ENCODE results near the gene NOS2. TPM values are rescaled to one million over a fixed set of nuclear protein-coding genes. Genes with fewer than 3 reads are reported as not detected.
"Not testable (repeated sequence)": the region's sequence is repeated elsewhere in the genome, so short reads cannot be mapped to it uniquely, and the experiment has no call there.

NOS2 gene
- total RNA-seq, 1 experiment from 2014 or later = not detected

- intact Hi-C loops (cut with micrococcal nuclease; ENCODE audit: unreplicated experiment) = no loop called here
- Mint-ChIP-seq H3K4me1 (ENCODE audit: low read depth, unreplicated experiment) (no peaks in the 10 kb centered on the region), H3K9me3 (ENCODE audit: low read depth, unreplicated experiment) (no peaks in the 10 kb centered on the region), H3K4me3 (ENCODE audit: low read depth, unreplicated experiment) (no peak overlapping the region), H3K36me3 (ENCODE audit: insufficient read depth, unreplicated experiment) (no peaks in the 10 kb centered on the region), H3K27ac (ENCODE audit: unreplicated experiment) (no peak overlapping the region), H3K27me3 (ENCODE audit: unreplicated experiment) (peaks cover 62% of the 10 kb centered on the region)
- no peak for DNase-seq
- no TSS peak for BruUV-seq (replicated peaks)
- CTCF ChIA-PET = no interaction called here
- no peak for TF ChIP-seq CTCF (IDR thresholded peaks at IDR 0.05; ENCODE audit: unreplicated experiment)
Measured at GRCh38 chr17:27762527-27763305, 37.6 kb downstream of the NOS2 start.

GRCh38 chr17:27760931-27761330 is 39.4 kb downstream of the NOS2 start:
- H3K4me1 Mint-ChIP-seq (ENCODE audit: low read depth, unreplicated experiment); BruUV-seq (replicated peaks); DNase-seq; H3K36me3 Mint-ChIP-seq (ENCODE audit: insufficient read depth, unreplicated experiment); H3K9me3 Mint-ChIP-seq (ENCODE audit: low read depth, unreplicated experiment); H3K27ac Mint-ChIP-seq (ENCODE audit: unreplicated experiment); H3K4me3 Mint-ChIP-seq (ENCODE audit: low read depth, unreplicated experiment): not testable (repeated sequence)
- intact Hi-C loops (cut with micrococcal nuclease; ENCODE audit: unreplicated experiment) = loop anchor here (1.0 kb wide), 1 partner anchor 119 kb away; no protein-coding TSS in a partner anchor
- CTCF ChIA-PET = interaction anchor here (2.6 kb wide), 1 partner anchor 119 kb away, joined by 38 read pairs; no protein-coding TSS in a partner anchor
- peaks cover 54% of the 10 kb centered on the region for H3K27me3 Mint-ChIP-seq (ENCODE audit: unreplicated experiment)

- Mint-ChIP-seq H3K9me3 (ENCODE audit: low read depth, unreplicated experiment) (no peaks in the 10 kb centered on the region), H3K4me1 (ENCODE audit: low read depth, unreplicated experiment) (no peaks in the 10 kb centered on the region), H3K27me3 (ENCODE audit: unreplicated experiment) (peaks cover 52% of the 10 kb centered on the region), H3K36me3 (ENCODE audit: insufficient read depth, unreplicated experiment) (no peaks in the 10 kb centered on the region), H3K4me3 (ENCODE audit: low read depth, unreplicated experiment) (no peak overlapping the region), H3K27ac (ENCODE audit: unreplicated experiment) (no peak overlapping the region)
- intact Hi-C loops (cut with micrococcal nuclease; ENCODE audit: unreplicated experiment) = loop anchor here (1.0 kb wide), 1 partner anchor 120 kb away; no protein-coding TSS in a partner anchor
- TF ChIP-seq CTCF (IDR thresholded peaks at IDR 0.05; ENCODE audit: unreplicated experiment) = peak; percentile 90
- BruUV-seq (replicated peaks) = no TSS peak
- CTCF ChIA-PET = interaction anchor here (0.6 to 2.6 kb wide), 6 partner anchors 45 to 491 kb away, joined by 3 to 38 read pairs (median 4); no protein-coding TSS in a partner anchor
- peak; percentile 75 for DNase-seq
Measured at GRCh38 chr17:27760069-27760885, 40.1 kb downstream of the NOS2 start.

GRCh38 chr17:27759528-27759927 is 40.8 kb downstream of the NOS2 start:
- no TSS peak for BruUV-seq (replicated peaks)
- CTCF ChIA-PET = interaction anchor here (0.6 to 2.6 kb wide), 6 partner anchors 46 to 492 kb away, joined by 3 to 38 read pairs (median 4); no protein-coding TSS in a partner anchor
- Mint-ChIP-seq H3K4me3 (ENCODE audit: low read depth, unreplicated experiment) (no peak overlapping the region), H3K9me3 (ENCODE audit: low read depth, unreplicated experiment) (no peaks in the 10 kb centered on the region), H3K4me1 (ENCODE audit: low read depth, unreplicated experiment) (no peaks in the 10 kb centered on the region), H3K36me3 (ENCODE audit: insufficient read depth, unreplicated experiment) (no peaks in the 10 kb centered on the region), H3K27ac (ENCODE audit: unreplicated experiment) (no peak overlapping the region), H3K27me3 (ENCODE audit: unreplicated experiment) (peaks cover 57% of the 10 kb centered on the region)
- no peak for DNase-seq
- intact Hi-C loops (cut with micrococcal nuclease; ENCODE audit: unreplicated experiment) = loop anchor here (5.0 kb wide), 1 partner anchor 152 kb away; no protein-coding TSS in a partner anchor
- TF ChIP-seq CTCF (IDR thresholded peaks at IDR 0.05; ENCODE audit: unreplicated experiment) = no peak

All from Calu3 (cell line).